ENCODE results near the gene SLC35F1. TPM values are rescaled to one million over a fixed set of nuclear protein-coding genes. Genes with fewer than 3 reads are reported as not detected.

Gene SLC35F1
- total and polyA plus RNA-seq, 2 donors: 0.14 TPM

DNA sequence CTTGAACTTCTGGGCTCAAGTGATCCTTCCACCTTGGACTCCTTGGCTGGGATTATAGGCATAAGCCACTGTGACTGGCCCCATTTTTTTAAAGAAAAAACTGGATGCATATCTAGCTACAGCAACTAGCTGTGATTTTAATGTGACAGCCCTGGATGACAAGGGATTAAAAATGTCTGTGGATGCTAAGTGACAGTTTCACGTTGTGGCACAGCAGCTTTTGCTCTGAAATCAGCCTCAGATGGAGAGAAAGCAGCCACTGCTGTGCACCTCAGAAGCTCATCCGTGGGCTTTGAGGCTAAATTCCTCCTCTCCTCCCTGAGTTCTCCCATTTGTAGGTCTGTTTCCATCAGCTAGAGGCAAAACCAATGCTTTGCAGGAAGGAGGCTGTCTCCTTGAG, 195.3 kb downstream of the SLC35F1 start:
- H3K27me3 ChIP-seq (ENCODE audit: control insufficient read depth in 2 of 2, insufficient read depth in 1 of 2, low read length in 1 of 2): no peaks in the 10 kb centered on the region
- H3K4me3 ChIP-seq (ENCODE audit: low read length in 2 of 2): no peak overlapping the region
- no peaks in the 10 kb centered on the region for H3K9me3 ChIP-seq (ENCODE audit: control insufficient read depth in 2 of 2, insufficient read depth in 1 of 2, low read length in 1 of 2)
- no peak overlapping the region for H3K27ac ChIP-seq (ENCODE audit: low read depth in 1 of 2, low read length in 1 of 2)
- 75% methylated on average over 2 of the region's 2 CpGs for WGBS
- DNase-seq (ENCODE audit: low read depth in 6 of 9, low spot score in 9 of 9): no peak
- no peaks in the 10 kb centered on the region for H3K4me1 ChIP-seq (ENCODE audit: control insufficient read depth in 2 of 2, insufficient read depth in 2 of 2, low read length in 2 of 2)
- H3K36me3 ChIP-seq (ENCODE audit: control insufficient read depth in 2 of 2, insufficient read depth in 2 of 2, low read length in 1 of 2): no peaks in the 10 kb centered on the region

DNA sequence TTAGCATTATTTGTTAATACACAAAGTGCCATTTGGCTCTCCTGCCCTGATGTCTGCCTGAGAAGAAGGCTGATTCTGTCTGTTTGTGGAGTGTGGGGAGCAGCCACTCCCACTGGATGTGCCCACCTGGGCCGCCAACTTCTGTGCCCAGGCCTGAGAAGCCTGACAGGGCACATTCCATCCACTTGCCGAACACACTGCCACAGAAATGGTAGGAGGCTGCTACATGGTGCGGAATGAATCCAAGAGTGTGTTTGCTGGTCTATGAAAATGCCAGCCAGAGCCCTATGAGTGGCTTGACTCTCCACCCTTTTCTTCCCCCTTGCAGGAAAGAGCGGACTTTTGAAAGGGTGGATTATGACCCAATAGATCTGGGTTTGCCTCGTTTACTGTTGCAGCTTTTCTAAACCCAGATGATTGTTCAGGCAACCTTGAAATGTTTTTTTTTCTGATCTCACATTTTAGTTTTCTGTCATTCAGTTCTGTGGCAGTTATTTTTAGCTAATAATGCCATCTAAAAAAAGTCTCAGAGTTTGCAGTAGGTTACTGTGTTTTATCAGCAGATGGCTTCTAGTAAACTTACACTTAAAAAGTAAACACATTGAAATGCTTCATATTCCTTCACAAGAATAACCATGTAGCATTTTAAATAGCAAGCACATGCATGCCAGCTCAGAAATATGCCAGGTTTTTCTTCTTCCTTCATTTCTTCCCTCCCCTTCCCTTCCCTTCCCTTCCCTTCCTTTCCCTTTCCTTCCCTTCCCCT, 196.5 kb downstream of the SLC35F1 start:
- H3K4me3 ChIP-seq (ENCODE audit: low read length in 2 of 2): no peak overlapping the region
- 88% methylated on average over 5 of the region's 5 CpGs for WGBS
- H3K9me3 ChIP-seq (ENCODE audit: control insufficient read depth in 2 of 2, insufficient read depth in 1 of 2, low read length in 1 of 2): no peaks in the 10 kb centered on the region
- H3K36me3 ChIP-seq (ENCODE audit: control insufficient read depth in 2 of 2, insufficient read depth in 2 of 2, low read length in 1 of 2): no peaks in the 10 kb centered on the region
- no peak overlapping the region for H3K27ac ChIP-seq (ENCODE audit: low read depth in 1 of 2, low read length in 1 of 2)
- no peaks in the 10 kb centered on the region for H3K27me3 ChIP-seq (ENCODE audit: control insufficient read depth in 2 of 2, insufficient read depth in 1 of 2, low read length in 1 of 2)
- no peak for DNase-seq (ENCODE audit: low read depth in 6 of 9, low spot score in 9 of 9)
- no peaks in the 10 kb centered on the region for H3K4me1 ChIP-seq (ENCODE audit: control insufficient read depth in 2 of 2, insufficient read depth in 2 of 2, low read length in 2 of 2)

DNA sequence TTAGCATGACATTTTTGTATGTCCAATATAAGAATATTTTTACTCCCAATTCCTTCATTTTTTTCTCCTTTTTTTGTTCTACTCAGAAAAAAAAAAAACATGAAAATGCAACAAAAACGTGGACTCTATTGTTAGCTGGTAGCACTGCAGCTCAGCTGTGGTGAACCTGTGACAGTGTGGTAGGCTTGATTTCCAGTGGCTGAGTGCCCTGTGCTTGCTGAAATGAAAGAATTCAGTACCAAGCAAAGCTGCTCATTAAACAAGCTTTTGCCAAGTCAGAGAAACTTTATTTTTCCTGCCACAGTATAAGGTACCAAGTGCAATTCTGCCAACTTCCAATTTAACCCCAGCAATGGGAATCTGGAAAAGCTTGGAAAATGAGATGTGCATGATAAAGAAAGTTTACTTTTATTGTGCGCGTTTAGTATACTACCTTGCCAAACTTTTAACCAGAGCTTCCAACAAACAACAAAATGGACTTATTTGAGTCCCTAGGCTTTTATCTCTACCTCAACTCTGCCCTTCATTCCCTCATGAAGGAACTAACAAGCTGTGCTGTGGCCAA, 215.2 kb downstream of the SLC35F1 start:
- no peak overlapping the region for H3K27ac ChIP-seq (ENCODE audit: low read depth in 1 of 2, low read length in 1 of 2)
- no peaks in the 10 kb centered on the region for H3K27me3 ChIP-seq (ENCODE audit: control insufficient read depth in 2 of 2, insufficient read depth in 1 of 2, low read length in 1 of 2)
- H3K4me3 ChIP-seq (ENCODE audit: low read length in 2 of 2): no peak overlapping the region
- H3K9me3 ChIP-seq (ENCODE audit: control insufficient read depth in 2 of 2, insufficient read depth in 1 of 2, low read length in 1 of 2): no peaks in the 10 kb centered on the region
- H3K4me1 ChIP-seq (ENCODE audit: control insufficient read depth in 2 of 2, insufficient read depth in 2 of 2, low read length in 2 of 2): no peaks in the 10 kb centered on the region
- DNase-seq (ENCODE audit: low read depth in 6 of 9, low spot score in 9 of 9): no peak
- no peaks in the 10 kb centered on the region for H3K36me3 ChIP-seq (ENCODE audit: control insufficient read depth in 2 of 2, insufficient read depth in 2 of 2, low read length in 1 of 2)
- 74% methylated on average over 3 of the region's 3 CpGs for WGBS

DNA sequence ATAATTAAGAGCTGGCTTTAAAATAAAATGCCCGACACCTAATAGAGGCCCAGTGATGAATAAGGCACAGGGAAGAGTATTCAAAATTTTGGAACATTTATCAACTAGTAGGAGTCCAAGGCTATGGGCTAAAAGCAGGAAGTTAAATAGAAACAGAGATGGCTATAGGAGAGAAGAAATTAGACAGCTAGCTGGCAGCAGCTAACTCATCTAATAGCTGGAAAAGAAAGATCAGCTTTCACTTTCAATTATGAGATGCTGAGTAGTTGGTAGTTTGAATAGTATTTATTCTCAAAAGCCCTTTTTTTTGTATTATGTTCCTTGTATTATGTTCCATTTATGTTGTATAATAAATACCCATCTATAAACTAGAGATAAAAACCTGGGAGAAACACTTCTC, 215.7 kb downstream of the SLC35F1 start:
- Histone ChIP-seq H3K9me3 (ENCODE audit: control insufficient read depth in 2 of 2, insufficient read depth in 1 of 2, low read length in 1 of 2) (no peaks in the 10 kb centered on the region), H3K27ac (ENCODE audit: low read depth in 1 of 2, low read length in 1 of 2) (no peak overlapping the region), H3K36me3 (ENCODE audit: control insufficient read depth in 2 of 2, insufficient read depth in 2 of 2, low read length in 1 of 2) (no peaks in the 10 kb centered on the region), H3K27me3 (ENCODE audit: control insufficient read depth in 2 of 2, insufficient read depth in 1 of 2, low read length in 1 of 2) (no peaks in the 10 kb centered on the region), H3K4me1 (ENCODE audit: control insufficient read depth in 2 of 2, insufficient read depth in 2 of 2, low read length in 2 of 2) (no peaks in the 10 kb centered on the region), H3K4me3 (ENCODE audit: low read length in 2 of 2) (no peak overlapping the region)
- no peak for DNase-seq (ENCODE audit: low read depth in 6 of 9, low spot score in 9 of 9)
- 90% methylated on average over 1 of the region's 1 CpG for WGBS

DNA sequence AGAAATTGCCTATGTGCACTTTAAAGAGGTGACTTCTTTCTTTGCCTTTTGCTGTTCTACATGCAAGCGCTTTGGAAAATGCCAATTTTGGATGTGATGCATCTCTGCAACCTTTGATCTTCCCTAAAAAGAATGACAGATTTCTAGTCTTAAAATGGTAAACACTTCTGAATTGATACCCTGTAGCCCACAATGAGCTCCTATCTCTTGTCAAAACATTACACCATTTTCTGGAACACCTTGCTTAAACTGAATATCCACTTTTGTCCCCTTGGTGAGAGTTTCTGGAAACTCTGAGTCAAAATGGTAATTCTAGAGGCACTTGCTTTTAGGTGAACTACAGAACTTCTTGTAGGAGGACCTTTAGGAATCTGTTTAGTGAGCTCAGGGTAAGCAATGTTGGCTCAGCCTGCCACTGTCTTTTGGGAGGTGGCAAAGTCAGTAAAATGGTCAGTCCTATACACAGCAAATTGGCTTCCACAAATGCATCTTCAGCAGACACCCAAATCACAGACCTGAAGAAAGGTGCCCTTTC, 216.5 kb downstream of the SLC35F1 start:
- H3K9me3 ChIP-seq (ENCODE audit: control insufficient read depth in 2 of 2, insufficient read depth in 1 of 2, low read length in 1 of 2): no peaks in the 10 kb centered on the region
- no peaks in the 10 kb centered on the region for H3K27me3 ChIP-seq (ENCODE audit: control insufficient read depth in 2 of 2, insufficient read depth in 1 of 2, low read length in 1 of 2)
- no peaks in the 10 kb centered on the region for H3K4me1 ChIP-seq (ENCODE audit: control insufficient read depth in 2 of 2, insufficient read depth in 2 of 2, low read length in 2 of 2)
- 98% methylated on average over 1 of the region's 1 CpG for WGBS
- no peak overlapping the region for H3K4me3 ChIP-seq (ENCODE audit: low read length in 2 of 2)
- H3K27ac ChIP-seq (ENCODE audit: low read depth in 1 of 2, low read length in 1 of 2): no peak overlapping the region
- no peaks in the 10 kb centered on the region for H3K36me3 ChIP-seq (ENCODE audit: control insufficient read depth in 2 of 2, insufficient read depth in 2 of 2, low read length in 1 of 2)
- no peak for DNase-seq (ENCODE audit: low read depth in 6 of 9, low spot score in 9 of 9)

DNA sequence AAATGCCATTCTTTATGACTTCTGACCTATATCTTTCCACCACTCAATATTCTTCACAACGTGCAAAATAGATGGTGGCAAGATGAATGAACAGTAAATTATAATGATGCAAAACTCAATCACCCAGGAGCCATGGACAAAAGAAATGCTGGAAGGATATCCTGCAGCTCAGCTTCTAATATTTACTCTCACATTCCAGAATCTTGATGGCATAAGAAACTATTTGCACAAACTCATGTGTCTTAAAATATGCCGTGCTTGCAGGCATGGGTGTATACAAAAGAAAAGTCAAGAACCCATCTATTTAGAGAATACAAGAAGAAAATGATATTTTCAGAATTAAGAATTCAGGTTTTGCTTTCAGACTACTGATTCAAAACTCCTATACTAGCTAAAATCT, 217.8 kb downstream of the SLC35F1 start:
- Histone ChIP-seq H3K4me1 (ENCODE audit: control insufficient read depth in 2 of 2, insufficient read depth in 2 of 2, low read length in 2 of 2) (no peaks in the 10 kb centered on the region), H3K4me3 (ENCODE audit: low read length in 2 of 2) (no peak overlapping the region), H3K27me3 (ENCODE audit: control insufficient read depth in 2 of 2, insufficient read depth in 1 of 2, low read length in 1 of 2) (no peaks in the 10 kb centered on the region), H3K27ac (ENCODE audit: low read depth in 1 of 2, low read length in 1 of 2) (no peak overlapping the region), H3K36me3 (ENCODE audit: control insufficient read depth in 2 of 2, insufficient read depth in 2 of 2, low read length in 1 of 2) (no peaks in the 10 kb centered on the region), H3K9me3 (ENCODE audit: control insufficient read depth in 2 of 2, insufficient read depth in 1 of 2, low read length in 1 of 2) (no peaks in the 10 kb centered on the region)
- DNase-seq (ENCODE audit: low read depth in 6 of 9, low spot score in 9 of 9): no peak
- WGBS: 83% methylated on average over 2 of the region's 2 CpGs

DNA sequence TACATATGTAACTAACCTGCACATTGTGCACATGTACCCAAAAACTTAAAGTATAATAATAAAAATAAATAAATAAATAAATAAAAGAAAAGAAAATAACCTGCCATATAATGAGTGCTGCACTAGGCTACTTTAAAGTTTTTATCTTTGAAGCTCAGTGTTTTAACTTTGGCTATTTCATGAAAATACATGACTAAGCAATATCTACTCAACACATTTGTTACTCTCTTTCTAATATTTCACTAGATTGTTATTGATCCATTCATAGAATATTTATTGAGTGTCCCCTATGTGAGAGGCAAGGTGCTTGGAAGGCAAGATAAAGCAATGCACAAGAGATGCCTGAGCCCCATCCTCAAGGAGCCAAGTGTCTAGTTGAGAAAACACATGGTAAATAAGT, 221.7 kb downstream of the SLC35F1 start:
- H3K4me3 ChIP-seq (ENCODE audit: low read length in 2 of 2): no peak overlapping the region
- no peaks in the 10 kb centered on the region for H3K27me3 ChIP-seq (ENCODE audit: control insufficient read depth in 2 of 2, insufficient read depth in 1 of 2, low read length in 1 of 2)
- H3K9me3 ChIP-seq (ENCODE audit: control insufficient read depth in 2 of 2, insufficient read depth in 1 of 2, low read length in 1 of 2): no peaks in the 10 kb centered on the region
- no peaks in the 10 kb centered on the region for H3K4me1 ChIP-seq (ENCODE audit: control insufficient read depth in 2 of 2, insufficient read depth in 2 of 2, low read length in 2 of 2)
- no peak for DNase-seq (ENCODE audit: low read depth in 6 of 9, low spot score in 9 of 9)
- no peak overlapping the region for H3K27ac ChIP-seq (ENCODE audit: low read depth in 1 of 2, low read length in 1 of 2)
- H3K36me3 ChIP-seq (ENCODE audit: control insufficient read depth in 2 of 2, insufficient read depth in 2 of 2, low read length in 1 of 2): no peaks in the 10 kb centered on the region

DNA sequence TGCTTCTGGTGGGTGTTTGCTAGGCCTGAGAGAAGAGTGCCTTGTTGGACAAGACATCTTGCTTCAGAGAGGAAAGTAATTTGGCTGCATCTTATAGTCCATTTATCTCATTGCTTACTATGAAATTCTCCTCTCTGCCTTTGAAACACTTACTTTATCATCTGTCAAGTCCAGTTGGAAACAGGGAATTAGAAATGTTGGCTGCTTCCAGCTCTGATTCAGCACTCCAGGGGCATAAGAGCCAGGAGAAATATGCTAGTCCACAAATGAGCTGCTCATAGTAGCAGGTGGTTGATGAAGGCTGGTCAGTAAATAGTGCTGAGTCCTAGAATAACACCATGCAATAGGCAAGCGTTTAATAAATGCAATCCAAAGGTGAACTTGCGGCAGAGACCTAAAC, 227.1 kb downstream of the SLC35F1 start:
- no peak for DNase-seq (ENCODE audit: low read depth in 6 of 9, low spot score in 9 of 9)
- 97% methylated on average over 2 of the region's 2 CpGs for WGBS
- H3K27me3 ChIP-seq (ENCODE audit: control insufficient read depth in 2 of 2, insufficient read depth in 1 of 2, low read length in 1 of 2): no peaks in the 10 kb centered on the region
- H3K27ac ChIP-seq (ENCODE audit: low read depth in 1 of 2, low read length in 1 of 2): no peak overlapping the region
- no peaks in the 10 kb centered on the region for H3K36me3 ChIP-seq (ENCODE audit: control insufficient read depth in 2 of 2, insufficient read depth in 2 of 2, low read length in 1 of 2)
- H3K4me1 ChIP-seq (ENCODE audit: control insufficient read depth in 2 of 2, insufficient read depth in 2 of 2, low read length in 2 of 2): no peaks in the 10 kb centered on the region
- no peak overlapping the region for H3K4me3 ChIP-seq (ENCODE audit: low read length in 2 of 2)
- no peaks in the 10 kb centered on the region for H3K9me3 ChIP-seq (ENCODE audit: control insufficient read depth in 2 of 2, insufficient read depth in 1 of 2, low read length in 1 of 2)

DNA sequence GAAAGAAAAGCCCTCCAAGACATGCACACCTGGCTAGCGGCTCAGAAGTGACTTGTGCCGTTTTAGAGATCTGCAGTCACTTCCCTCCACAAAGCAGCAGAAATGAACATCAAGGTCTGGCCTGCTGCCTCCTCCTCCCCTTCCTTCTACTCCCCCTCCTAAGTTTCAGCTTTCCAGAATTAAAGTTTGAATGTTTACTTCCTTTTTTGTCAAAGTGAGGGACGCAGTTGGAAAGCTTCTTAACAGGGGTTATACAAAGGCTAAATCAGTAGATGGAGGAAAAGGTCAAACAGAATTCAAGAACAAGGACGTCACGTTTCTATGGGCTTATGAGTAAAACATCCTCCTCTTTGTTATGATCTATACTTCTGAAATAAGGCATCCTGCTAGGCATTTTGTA, 227.7 kb downstream of the SLC35F1 start:
- Histone ChIP-seq H3K27me3 (ENCODE audit: control insufficient read depth in 2 of 2, insufficient read depth in 1 of 2, low read length in 1 of 2) (no peaks in the 10 kb centered on the region), H3K36me3 (ENCODE audit: control insufficient read depth in 2 of 2, insufficient read depth in 2 of 2, low read length in 1 of 2) (no peaks in the 10 kb centered on the region), H3K4me3 (ENCODE audit: low read length in 2 of 2) (no peak overlapping the region), H3K4me1 (ENCODE audit: control insufficient read depth in 2 of 2, insufficient read depth in 2 of 2, low read length in 2 of 2) (no peaks in the 10 kb centered on the region), H3K9me3 (ENCODE audit: control insufficient read depth in 2 of 2, insufficient read depth in 1 of 2, low read length in 1 of 2) (no peaks in the 10 kb centered on the region), H3K27ac (ENCODE audit: low read depth in 1 of 2, low read length in 1 of 2) (no peak overlapping the region)
- no peak for DNase-seq (ENCODE audit: low read depth in 6 of 9, low spot score in 9 of 9)
- 45% methylated on average over 5 of the region's 5 CpGs for WGBS

All from thymus (tissue), 11 donors.